BJ (cell line): ENCODE results near the gene PYGO2. TPM values are rescaled to one million over a fixed set of nuclear protein-coding genes. Genes with fewer than 3 reads are reported as not detected.

ENCODE experiments used
- CTCF ChIA-PET: fragments of 350-600 bp; formaldehyde crosslinking; extraction: SDS; loops from one replicate; lab custom pipeline; 2021; ENCODE audit warnings: antibody characterized with exemption, inconsistent platforms; lab: Yijun Ruan, JAX
- POLR2A ChIA-PET: fragments of 300-600 bp; sonication (Branson Sonifier 250); formaldehyde crosslinking; extraction: SDS; loops from one replicate; lab custom pipeline; 2021; ENCODE audit warnings: antibody characterized with exemption; lab: Charles Lee
- DNase-seq: peaks from one replicate; pipeline ENCODE4 v3.0.0-alpha.2; 2011; ENCODE audit warnings: low read depth
- H3K27me3 ChIP-seq: 2 replicates; pipeline ENCODE4 v1.6.0; 2011; ENCODE audit warnings: low read length; ENCODE audit not compliant: control insufficient read depth, insufficient read depth
- H3K36me3 ChIP-seq: 2 replicates; pipeline ENCODE4 v1.5.1; 2011; ENCODE audit warnings: low read length; ENCODE audit not compliant: control insufficient read depth, insufficient read depth
- H3K4me3 ChIP-seq: 2 replicates; pipeline ENCODE4 v1.5.1; 2011; ENCODE audit warnings: low read depth, mild to moderate bottlenecking, control low read depth, low read length
- polyA plus RNA-seq: library from polyadenylated mRNA; depleted of rRNA; stranded (reverse); fragments of >200 nt; gene quantifications from 2 replicates; pipeline ENCODE4 v1.2.3, GENCODE V29; 2011
- TF ChIP-seq, protein P1 (sequence below): IDR thresholded peaks from 2 replicates; pipeline ENCODE4 v1.5.1; 2011; ENCODE audit warnings: low read depth, mild to moderate bottlenecking, control low read depth, inconsistent platforms, low read length, moderate library complexity; ENCODE audit not compliant: insufficient read depth

The PYGO2 gene
- polyA plus RNA-seq, 1 experiment, result 21.0 TPM

DNA sequence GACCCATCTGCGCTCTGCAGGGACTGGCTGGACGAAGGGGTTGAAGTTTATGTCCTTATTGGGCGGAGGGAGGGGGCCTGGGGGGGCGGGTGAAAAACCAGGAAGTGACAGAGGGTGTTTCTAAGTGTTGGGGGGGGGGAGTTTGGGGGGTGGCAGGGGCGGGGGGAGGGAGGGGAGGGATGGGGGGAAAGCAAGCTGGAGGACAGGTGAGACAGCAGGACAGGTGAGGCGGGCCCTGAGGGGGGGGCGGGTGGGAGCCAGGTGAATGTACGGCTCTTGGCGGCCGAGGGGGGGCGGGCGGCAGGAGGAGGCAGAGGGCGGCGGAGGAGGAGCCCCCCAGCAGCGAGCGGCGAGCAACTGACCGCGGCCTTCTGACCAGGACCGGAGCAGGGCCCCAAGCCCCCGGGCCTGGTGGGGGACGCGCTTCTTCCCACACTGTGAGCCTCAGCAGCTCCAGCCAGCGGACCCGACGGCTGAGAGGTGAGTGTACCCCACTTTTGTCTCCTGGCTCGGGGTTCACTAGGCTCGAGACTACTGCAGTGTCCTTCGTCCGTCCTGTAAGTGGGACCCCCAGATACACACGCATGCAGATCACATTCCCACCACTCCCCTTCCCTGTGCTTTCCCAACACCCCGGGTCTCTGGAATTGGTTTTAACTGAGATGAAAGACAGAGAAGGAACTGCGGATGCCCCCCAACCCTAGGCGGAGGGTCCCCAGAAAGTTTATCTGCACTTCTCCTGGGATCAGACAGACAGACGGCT, 41.1 kb upstream of the PYGO2 start, which contains the start of gene ZBTB7B:
Gene ZBTB7B (plus strand): TSS at position 339 of the 763 bp plus-strand sequence. CDS start 11,859 bp downstream, outside the sequence.
- POLR2A ChIA-PET, result no interaction called here
- CTCF ChIA-PET, result interaction anchor here (1.2 to 8.3 kb wide), 2 partner anchors 15 to 30 kb away, joined by 3 to 74 read pairs; no protein-coding TSS in a partner anchor
- TF ChIP-seq, protein P1, sequence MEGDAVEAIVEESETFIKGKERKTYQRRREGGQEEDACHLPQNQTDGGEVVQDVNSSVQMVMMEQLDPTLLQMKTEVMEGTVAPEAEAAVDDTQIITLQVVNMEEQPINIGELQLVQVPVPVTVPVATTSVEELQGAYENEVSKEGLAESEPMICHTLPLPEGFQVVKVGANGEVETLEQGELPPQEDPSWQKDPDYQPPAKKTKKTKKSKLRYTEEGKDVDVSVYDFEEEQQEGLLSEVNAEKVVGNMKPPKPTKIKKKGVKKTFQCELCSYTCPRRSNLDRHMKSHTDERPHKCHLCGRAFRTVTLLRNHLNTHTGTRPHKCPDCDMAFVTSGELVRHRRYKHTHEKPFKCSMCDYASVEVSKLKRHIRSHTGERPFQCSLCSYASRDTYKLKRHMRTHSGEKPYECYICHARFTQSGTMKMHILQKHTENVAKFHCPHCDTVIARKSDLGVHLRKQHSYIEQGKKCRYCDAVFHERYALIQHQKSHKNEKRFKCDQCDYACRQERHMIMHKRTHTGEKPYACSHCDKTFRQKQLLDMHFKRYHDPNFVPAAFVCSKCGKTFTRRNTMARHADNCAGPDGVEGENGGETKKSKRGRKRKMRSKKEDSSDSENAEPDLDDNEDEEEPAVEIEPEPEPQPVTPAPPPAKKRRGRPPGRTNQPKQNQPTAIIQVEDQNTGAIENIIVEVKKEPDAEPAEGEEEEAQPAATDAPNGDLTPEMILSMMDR, result no peak
- H3K36me3 ChIP-seq, result peaks cover 2% of the 10 kb centered on the region; the same call in 1 of the 2 replicates
- no peak for DNase-seq
- H3K27me3 ChIP-seq, result no peaks in the 10 kb centered on the region
- H3K4me3 ChIP-seq, result peak within 1 kb of the TSS; percentile 94

DNA sequence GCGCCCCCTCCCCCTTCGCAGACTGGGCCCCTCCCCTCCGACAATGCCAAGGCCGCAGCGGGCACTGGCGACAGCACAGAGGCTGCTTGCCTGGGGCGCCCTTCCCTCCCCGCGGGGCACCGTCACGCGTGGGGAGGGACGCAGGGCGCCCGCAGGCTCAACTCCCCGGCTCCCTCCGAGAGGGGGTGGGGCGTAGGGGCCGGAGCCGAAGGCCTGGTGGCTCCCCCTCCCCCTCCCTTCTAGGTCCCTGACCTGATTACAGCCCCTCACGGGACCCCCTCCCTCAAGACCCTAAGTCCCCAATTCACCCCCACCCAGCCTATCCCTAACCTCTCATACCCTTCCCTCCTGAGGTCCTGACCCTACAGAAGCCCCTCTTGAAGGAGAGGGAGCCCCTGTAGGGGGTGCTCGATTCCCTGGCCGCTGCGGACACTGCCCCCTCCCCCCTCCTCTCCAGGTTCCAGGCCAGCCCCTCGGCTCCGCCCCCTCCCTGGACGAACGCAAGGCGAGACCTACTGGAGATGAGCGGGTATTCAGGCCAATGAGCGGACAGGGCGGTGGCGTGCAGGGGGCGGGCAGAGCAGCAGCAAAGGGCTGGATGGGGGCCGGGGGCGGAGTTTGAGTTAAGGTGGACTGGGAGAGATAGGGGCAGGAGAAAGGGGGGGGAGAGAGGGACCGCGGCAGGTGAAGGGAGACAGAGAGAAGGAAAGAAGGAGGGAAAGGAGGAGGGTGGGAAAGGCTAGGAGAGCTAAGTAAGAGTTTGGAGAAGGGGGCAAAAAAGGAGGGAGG, 40.3 kb upstream of the PYGO2 start:
- TF ChIP-seq, protein P1, result peak; percentile 80
- Histone ChIP-seq H3K4me3 (peak overlapping the region; percentile 64), H3K36me3 (no peaks in the 10 kb centered on the region; the same call in 1 of the 2 replicates), H3K27me3 (no peaks in the 10 kb centered on the region)
- DNase-seq, result peak; percentile 91
- ChIA-PET POLR2A (no interaction called here), CTCF (interaction anchor here (0.5 to 8.3 kb wide), 6 partner anchors 14 to 966 kb away, joined by 3 to 74 read pairs (median 4); partner anchors contain the start of gene PBXIP1)

DNA sequence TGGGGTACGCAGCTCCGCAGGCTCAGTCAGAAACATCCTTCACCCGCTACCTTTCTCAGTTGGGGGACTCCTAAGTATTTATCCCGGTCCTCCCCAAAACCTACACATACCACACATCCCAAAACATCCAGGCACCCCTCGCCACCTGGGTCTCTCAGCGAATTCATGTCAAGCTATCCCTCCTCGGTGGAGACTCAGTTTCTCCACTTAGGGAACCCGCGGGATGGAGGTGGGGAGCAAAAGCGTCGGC, 39.8 kb upstream of the PYGO2 start:
- CTCF ChIA-PET, result interaction anchor here (0.5 to 8.3 kb wide), 6 partner anchors 14 to 967 kb away, joined by 3 to 74 read pairs (median 4); partner anchors contain the start of gene PBXIP1
- POLR2A ChIA-PET, result no interaction called here

DNA sequence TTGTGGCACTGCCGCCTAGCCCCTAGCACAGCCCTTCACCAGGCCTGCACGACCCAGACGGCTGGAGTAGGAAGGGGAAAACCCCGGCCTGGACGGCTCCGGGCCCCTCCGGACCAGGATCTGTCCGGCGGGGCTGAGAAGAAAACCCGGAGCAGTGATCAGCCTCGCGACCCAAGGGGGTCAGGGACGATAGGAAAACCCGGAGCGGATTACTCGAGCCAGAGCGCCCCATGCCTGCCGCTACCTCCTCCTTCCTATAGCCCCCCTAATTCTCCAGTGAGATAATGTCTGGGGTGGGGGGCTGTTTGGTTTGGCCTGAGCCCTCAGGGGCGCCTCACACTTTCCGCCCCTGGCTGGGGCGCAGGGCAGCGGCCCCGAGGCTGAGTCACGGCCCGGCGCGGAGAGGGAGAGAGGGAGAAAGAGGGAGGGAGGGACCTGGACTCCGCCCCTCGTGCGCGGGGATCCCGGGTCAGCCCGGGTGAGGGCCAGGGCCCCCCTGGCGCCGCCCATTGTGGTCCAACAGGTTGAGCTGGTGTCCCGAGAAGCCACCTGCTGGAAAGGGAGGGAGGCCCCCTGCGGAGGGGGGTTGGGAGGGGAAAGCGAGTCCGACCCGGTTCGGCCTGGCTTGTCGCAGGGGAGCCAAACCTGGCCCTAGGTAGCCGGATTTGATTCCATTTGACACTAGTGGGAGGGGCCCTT, 39.3 kb upstream of the PYGO2 start:
- ChIA-PET CTCF (interaction anchor here (0.5 to 9.0 kb wide), 12 partner anchors 13 to 967 kb away, joined by 3 to 95 read pairs (median 6); partner anchors contain the start of genes CKS1B and PBXIP1), POLR2A (no interaction called here)
- TF ChIP-seq, protein P1, result no peak
- H3K4me3 ChIP-seq, result peak overlapping the region; percentile 64
- H3K36me3 ChIP-seq, result no peaks in the 10 kb centered on the region
- no peaks in the 10 kb centered on the region for H3K27me3 ChIP-seq
- DNase-seq, result no peak

More for the DNA sequence above, 39.8 kb upstream of the PYGO2 start:
- no peak for DNase-seq
- Histone ChIP-seq H3K27me3 (no peaks in the 10 kb centered on the region), H3K36me3 (no peaks in the 10 kb centered on the region; the same call in 1 of the 2 replicates), H3K4me3 (peak overlapping the region; percentile 64)
- TF ChIP-seq, protein P1, result no peak
